NCI-H1930 (cell line): ENCODE data around the gene SOX13.

Experiments used
- DNase-seq, 2 experiments: peaks; one replicate each; lab custom pipeline; 2025; lab: John Stamatoyannopoulos, UW

The SOX13 gene

GRCh38 chr1:204130981-204131892 is 58.3 kb downstream of the SOX13 start:
- no peak for DNase-seq

GRCh38 chr1:204131978-204132377 is 59.1 kb downstream of the SOX13 start:
- no peak for DNase-seq

GRCh38 chr1:204132718-204133117 is 59.8 kb downstream of the SOX13 start:
- no peak for DNase-seq

GRCh38 chr1:204134103-204134502 is 61.2 kb downstream of the SOX13 start:
- DNase-seq: no peak

GRCh38 chr1:204136814-204137213 is 63.9 kb downstream of the SOX13 start:
- no peak for DNase-seq

- no peak for DNase-seq
Observed at GRCh38 chr1:204139088-204139487, 66.2 kb downstream of the SOX13 start.

- no peak for DNase-seq
Observed at GRCh38 chr1:204139952-204140351, 67.0 kb downstream of the SOX13 start.

- no peak for DNase-seq
Observed at GRCh38 chr1:204141131-204141530, 68.2 kb downstream of the SOX13 start.

GRCh38 chr1:204142032-204142974 is 69.4 kb downstream of the SOX13 start:
- no peak for DNase-seq

GRCh38 chr1:204143276-204144041 is 70.5 kb downstream of the SOX13 start:
- DNase-seq: no peak

- no peak for DNase-seq
Observed at GRCh38 chr1:204145033-204145504, 72.2 kb downstream of the SOX13 start.

GRCh38 chr1:204146309-204146708 is 73.4 kb downstream of the SOX13 start:
- DNase-seq: no peak

GRCh38 chr1:204146965-204147364 is 74.0 kb downstream of the SOX13 start:
- DNase-seq: no peak

GRCh38 chr1:204147406-204148383 is 74.8 kb downstream of the SOX13 start:
- no peak for DNase-seq

- no peak for DNase-seq
Observed at GRCh38 chr1:204149107-204149506, 76.2 kb downstream of the SOX13 start.

GRCh38 chr1:204149635-204150565 is 77.0 kb downstream of the SOX13 start:
- DNase-seq: no peak

- DNase-seq: no peak
Observed at GRCh38 chr1:204150702-204151551, 78.0 kb downstream of the SOX13 start.

- DNase-seq: peak; percentile 60 to 69
Observed at GRCh38 chr1:204151552-204152309, 78.8 kb downstream of the SOX13 start, which contains the start of gene ETNK2. Gene ETNK2, minus strand, starts transcription at chr1:204152044. Its CDS starts 192 bp downstream, at chr1:204151852.
